ENCODE measurements around the gene THRB. TPM values are rescaled to one million over a fixed set of nuclear protein-coding genes. Genes with fewer than 3 reads are reported as not detected.

Gene THRB
- total RNA-seq, 1 experiment from 2014 or later: not detected

DNA sequence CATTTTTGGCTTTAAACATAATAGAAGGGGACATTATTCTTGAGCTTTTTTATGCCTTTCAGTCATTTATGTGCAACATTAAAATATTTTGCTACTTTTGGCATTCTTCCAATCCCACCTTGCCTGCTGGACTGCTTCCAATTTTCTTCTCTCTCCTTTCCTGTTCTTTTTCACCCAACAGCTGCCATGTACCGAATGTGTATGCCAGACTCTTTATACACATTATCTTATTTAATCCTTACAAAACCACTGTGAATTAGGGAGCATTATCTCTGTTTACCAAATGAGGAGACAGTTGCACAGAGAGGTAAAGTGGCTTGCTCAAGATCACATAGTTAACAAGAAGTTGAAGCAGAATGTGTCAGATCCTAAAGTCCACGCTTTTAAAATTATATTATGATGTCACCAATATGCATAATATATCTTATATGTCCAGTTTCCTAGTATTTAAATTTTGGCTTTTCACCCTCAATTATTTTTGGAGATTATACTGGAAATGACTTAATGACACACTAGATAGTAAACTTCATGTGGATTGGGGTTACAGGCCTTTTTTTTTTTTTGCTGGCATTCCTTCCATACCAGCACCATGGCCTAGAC, 231.5 kb downstream of the THRB start:
- Histone ChIP-seq H3K4me2 (ENCODE audit: low read depth, low read length, poor library complexity, severe bottlenecking) (no peak overlapping the region), H3K9me3 (ENCODE audit: low read length) (no peaks in the 10 kb centered on the region), H3K4me1 (ENCODE audit: low read length) (no peaks in the 10 kb centered on the region), H3K79me2 (ENCODE audit: low read length) (no peaks in the 10 kb centered on the region), H2AFZ (ENCODE audit: low read length) (no peak overlapping the region), H3K36me3 (ENCODE audit: insufficient read depth, low read length) (no peaks in the 10 kb centered on the region), H3K4me3 (ENCODE audit: low read length) (no peak overlapping the region), H3K27ac (ENCODE audit: low read length) (no peak overlapping the region), H4K20me1 (ENCODE audit: insufficient read depth, low read depth, low read length) (no peaks in the 10 kb centered on the region), H3K27me3 (ENCODE audit: low read length) (no peaks in the 10 kb centered on the region), H3K9me2 (replicated peaks; ENCODE audit: insufficient read depth, low read length) (no peaks in the 10 kb centered on the region), H3K9ac (ENCODE audit: low read length) (no peak overlapping the region)
- DNase-seq: no peak

DNA sequence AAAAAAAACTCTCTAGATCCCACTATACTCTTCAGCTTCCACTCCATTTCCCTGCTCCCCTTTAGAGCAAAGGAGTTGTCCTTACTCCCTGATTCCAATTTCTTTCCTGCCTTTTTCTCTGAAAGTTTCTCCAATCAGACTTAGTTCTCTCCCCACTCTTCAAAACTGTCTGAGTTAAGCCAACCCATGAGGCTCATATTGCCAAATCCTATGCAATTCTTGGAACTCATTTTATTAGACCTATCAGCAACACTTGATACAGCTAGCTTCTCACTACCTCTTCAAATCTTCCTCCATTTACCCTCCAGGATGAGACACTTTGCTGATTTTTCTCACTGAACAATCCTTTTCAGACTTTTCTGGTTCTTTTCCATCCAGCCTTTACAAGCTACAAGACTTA, 233.1 kb downstream of the THRB start:
- no peak overlapping the region for H3K9ac ChIP-seq (ENCODE audit: low read length)
- no peak for DNase-seq
- no peaks in the 10 kb centered on the region for H3K27me3 ChIP-seq (ENCODE audit: low read length)
- no peaks in the 10 kb centered on the region for H4K20me1 ChIP-seq (ENCODE audit: insufficient read depth, low read depth, low read length)
- no peak overlapping the region; the same call in 1 of the 2 replicates for H2AFZ ChIP-seq (ENCODE audit: low read length)
- H3K79me2 ChIP-seq (ENCODE audit: low read length): no peaks in the 10 kb centered on the region
- no peaks in the 10 kb centered on the region for H3K9me2 ChIP-seq (replicated peaks; ENCODE audit: insufficient read depth, low read length)
- no peak overlapping the region for H3K4me2 ChIP-seq (ENCODE audit: low read depth, low read length, poor library complexity, severe bottlenecking)
- H3K9me3 ChIP-seq (ENCODE audit: low read length): no peaks in the 10 kb centered on the region
- no peaks in the 10 kb centered on the region for H3K36me3 ChIP-seq (ENCODE audit: insufficient read depth, low read length)
- no peaks in the 10 kb centered on the region for H3K4me1 ChIP-seq (ENCODE audit: low read length)
- H3K4me3 ChIP-seq (ENCODE audit: low read length): no peak overlapping the region
- no peak overlapping the region for H3K27ac ChIP-seq (ENCODE audit: low read length)

DNA sequence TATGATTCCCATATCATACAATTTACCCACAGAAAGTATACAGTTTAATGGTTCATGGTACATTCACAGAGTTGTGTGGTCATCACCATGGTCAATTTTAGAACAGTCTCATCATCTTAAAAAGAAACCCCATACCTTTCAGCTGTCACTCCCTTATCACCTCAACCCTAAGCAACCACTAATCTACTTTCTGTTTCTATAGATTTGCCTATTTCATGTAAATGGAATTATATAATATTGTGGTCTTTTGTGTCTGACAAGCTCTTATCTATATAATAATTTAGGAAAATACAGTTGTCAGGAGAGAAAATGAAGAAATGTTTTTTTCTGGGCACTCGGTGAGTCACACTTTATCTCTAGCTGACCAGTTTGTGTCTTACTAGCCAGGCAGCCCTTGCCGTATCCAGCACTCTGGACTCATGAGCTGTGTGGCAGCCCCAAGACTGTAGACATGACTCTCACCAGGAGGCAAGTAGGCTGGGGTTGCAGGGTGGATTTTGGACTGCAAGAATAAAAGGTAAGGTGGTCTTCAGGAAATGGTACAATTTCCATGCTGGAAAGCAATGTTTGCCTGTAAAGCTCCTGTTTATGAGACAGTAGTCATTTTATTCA, 234.6 kb downstream of the THRB start:
- Histone ChIP-seq H3K9me3 (ENCODE audit: low read length) (no peaks in the 10 kb centered on the region), H4K20me1 (ENCODE audit: insufficient read depth, low read depth, low read length) (no peaks in the 10 kb centered on the region), H3K36me3 (ENCODE audit: insufficient read depth, low read length) (no peaks in the 10 kb centered on the region), H3K4me1 (ENCODE audit: low read length) (no peaks in the 10 kb centered on the region), H3K4me3 (ENCODE audit: low read length) (no peak overlapping the region), H2AFZ (ENCODE audit: low read length) (no peak overlapping the region), H3K9ac (ENCODE audit: low read length) (no peak overlapping the region), H3K27me3 (ENCODE audit: low read length) (no peaks in the 10 kb centered on the region), H3K4me2 (ENCODE audit: low read depth, low read length, poor library complexity, severe bottlenecking) (no peak overlapping the region), H3K27ac (ENCODE audit: low read length) (no peak overlapping the region), H3K79me2 (ENCODE audit: low read length) (no peaks in the 10 kb centered on the region), H3K9me2 (replicated peaks; ENCODE audit: insufficient read depth, low read length) (no peaks in the 10 kb centered on the region)
- no peak for DNase-seq

DNA sequence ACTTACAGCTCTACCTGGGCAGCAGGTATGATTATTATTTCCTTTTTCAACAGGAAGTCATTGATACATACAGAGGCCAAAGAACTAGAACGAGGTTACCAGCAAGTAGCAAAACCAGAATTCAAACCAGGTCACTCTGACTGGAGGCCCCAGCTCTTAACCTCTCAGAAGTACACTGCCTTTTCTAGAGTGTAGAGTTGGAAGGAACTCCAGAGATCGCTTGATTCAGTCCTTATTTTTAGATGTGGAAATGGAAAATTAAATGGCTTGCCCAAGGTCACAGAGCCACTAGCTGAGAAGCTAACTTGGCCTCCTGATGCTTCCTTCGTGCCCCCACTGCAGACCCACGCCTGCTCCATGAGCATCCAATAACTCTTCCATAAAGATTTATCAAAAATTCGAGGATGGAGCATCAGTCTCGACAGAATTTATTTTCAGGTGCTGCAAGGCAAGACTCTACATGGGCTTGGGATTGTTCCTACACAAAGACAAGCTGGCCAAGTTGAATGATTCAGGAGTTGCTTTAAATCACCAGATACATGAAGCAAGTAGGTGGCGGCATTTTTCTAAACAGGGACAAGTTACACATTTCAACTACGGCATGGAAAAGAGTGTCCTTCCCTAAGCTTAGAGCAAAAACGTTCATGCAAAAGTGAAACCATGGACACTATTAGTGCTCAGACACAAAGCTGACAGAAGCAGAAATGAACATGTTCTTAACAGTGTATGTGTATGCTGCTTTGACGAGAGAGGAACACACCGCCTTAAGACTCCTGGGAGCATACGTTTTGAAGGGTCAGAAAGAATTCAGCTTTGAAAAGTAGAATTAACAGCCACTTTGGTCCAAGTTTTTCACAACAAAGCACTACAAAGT, 235.7 kb downstream of the THRB start:
- no peaks in the 10 kb centered on the region for H4K20me1 ChIP-seq (ENCODE audit: insufficient read depth, low read depth, low read length)
- no peaks in the 10 kb centered on the region for H3K9me2 ChIP-seq (replicated peaks; ENCODE audit: insufficient read depth, low read length)
- no peaks in the 10 kb centered on the region for H3K27me3 ChIP-seq (ENCODE audit: low read length)
- no peak overlapping the region for H2AFZ ChIP-seq (ENCODE audit: low read length)
- H3K27ac ChIP-seq (ENCODE audit: low read length): no peak overlapping the region
- DNase-seq: no peak
- H3K36me3 ChIP-seq (ENCODE audit: insufficient read depth, low read length): no peaks in the 10 kb centered on the region
- H3K4me1 ChIP-seq (ENCODE audit: low read length): no peaks in the 10 kb centered on the region
- no peak overlapping the region for H3K9ac ChIP-seq (ENCODE audit: low read length)
- no peaks in the 10 kb centered on the region for H3K9me3 ChIP-seq (ENCODE audit: low read length)
- no peaks in the 10 kb centered on the region for H3K79me2 ChIP-seq (ENCODE audit: low read length)
- H3K4me2 ChIP-seq (ENCODE audit: low read depth, low read length, poor library complexity, severe bottlenecking): no peak overlapping the region
- H3K4me3 ChIP-seq (ENCODE audit: low read length): no peak overlapping the region

DNA sequence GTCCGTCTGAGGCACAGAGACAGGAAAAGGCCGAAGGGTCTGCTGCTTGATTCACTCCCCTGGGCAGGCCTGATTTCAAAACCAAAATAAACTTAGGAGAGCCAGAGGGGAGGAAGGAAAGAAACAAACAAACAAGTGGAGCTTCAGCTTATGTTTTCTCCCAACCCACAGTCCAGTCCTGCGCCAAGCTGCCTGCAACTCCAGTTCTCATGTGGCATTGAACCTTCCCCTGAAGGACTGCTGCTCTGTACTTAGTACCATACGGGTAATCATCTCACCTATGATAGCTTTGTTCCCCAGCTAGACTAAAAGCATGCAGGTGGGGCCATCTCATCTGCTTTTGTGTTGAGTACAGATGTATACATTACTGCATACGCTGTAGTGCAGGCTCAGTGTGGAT, 236.4 kb downstream of the THRB start:
- Histone ChIP-seq H3K4me1 (ENCODE audit: low read length) (no peaks in the 10 kb centered on the region), H3K9me3 (ENCODE audit: low read length) (no peaks in the 10 kb centered on the region), H3K27me3 (ENCODE audit: low read length) (no peaks in the 10 kb centered on the region), H3K36me3 (ENCODE audit: insufficient read depth, low read length) (no peaks in the 10 kb centered on the region), H2AFZ (ENCODE audit: low read length) (no peak overlapping the region), H3K9me2 (replicated peaks; ENCODE audit: insufficient read depth, low read length) (no peaks in the 10 kb centered on the region), H4K20me1 (ENCODE audit: insufficient read depth, low read depth, low read length) (no peaks in the 10 kb centered on the region), H3K9ac (ENCODE audit: low read length) (no peak overlapping the region), H3K4me2 (ENCODE audit: low read depth, low read length, poor library complexity, severe bottlenecking) (no peak overlapping the region), H3K27ac (ENCODE audit: low read length) (no peak overlapping the region), H3K79me2 (ENCODE audit: low read length) (no peaks in the 10 kb centered on the region), H3K4me3 (ENCODE audit: low read length) (no peak overlapping the region)
- DNase-seq: no peak

DNA sequence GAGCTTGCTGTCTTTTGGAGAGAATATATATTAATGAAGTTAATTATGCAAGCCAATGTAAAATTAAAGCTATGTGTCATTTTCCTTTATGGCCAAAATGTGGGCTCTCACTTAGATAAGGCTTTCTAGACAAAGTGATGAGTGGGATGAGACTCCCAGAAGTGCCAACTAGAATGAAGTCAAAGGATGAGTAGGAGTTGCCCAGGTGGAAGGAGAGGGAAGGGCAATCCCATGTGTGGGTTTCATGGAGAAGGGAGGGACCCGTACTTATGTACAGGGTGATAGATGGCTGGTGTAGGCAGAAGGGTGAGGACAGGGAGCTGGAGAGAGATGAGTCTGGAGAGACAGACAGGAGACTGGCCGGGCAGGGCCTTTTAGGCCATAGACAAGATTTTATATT, 239.2 kb downstream of the THRB start:
- DNase-seq: no peak
- Histone ChIP-seq H3K27me3 (ENCODE audit: low read length) (no peaks in the 10 kb centered on the region), H2AFZ (ENCODE audit: low read length) (no peak overlapping the region), H3K9me3 (ENCODE audit: low read length) (no peaks in the 10 kb centered on the region), H4K20me1 (ENCODE audit: insufficient read depth, low read depth, low read length) (no peaks in the 10 kb centered on the region), H3K4me3 (ENCODE audit: low read length) (no peak overlapping the region), H3K27ac (ENCODE audit: low read length) (no peak overlapping the region), H3K4me2 (ENCODE audit: low read depth, low read length, poor library complexity, severe bottlenecking) (no peak overlapping the region), H3K36me3 (ENCODE audit: insufficient read depth, low read length) (no peaks in the 10 kb centered on the region), H3K4me1 (ENCODE audit: low read length) (no peaks in the 10 kb centered on the region), H3K9ac (ENCODE audit: low read length) (no peak overlapping the region), H3K9me2 (replicated peaks; ENCODE audit: insufficient read depth, low read length) (no peaks in the 10 kb centered on the region), H3K79me2 (ENCODE audit: low read length) (no peaks in the 10 kb centered on the region)

DNA sequence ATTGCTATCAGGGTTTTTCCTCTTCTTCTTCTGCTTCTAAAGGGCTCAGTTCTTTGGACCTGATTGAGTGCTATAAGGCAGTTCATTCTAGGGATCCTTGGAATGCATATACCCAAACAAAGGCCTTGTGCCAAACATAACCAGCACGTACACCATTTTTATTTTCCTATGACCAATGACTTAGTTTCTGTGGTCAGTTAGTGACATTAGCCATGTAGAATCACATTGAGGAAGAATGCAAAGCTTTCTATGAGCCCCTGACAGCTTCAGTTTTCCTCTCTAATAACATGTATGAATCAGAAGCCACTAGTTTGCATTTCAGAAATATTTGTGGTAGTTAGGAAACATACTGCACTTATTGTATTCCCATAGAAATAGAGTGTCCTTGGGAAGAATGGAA, 240.0 kb downstream of the THRB start:
- Histone ChIP-seq H3K4me3 (ENCODE audit: low read length) (no peak overlapping the region), H3K4me2 (ENCODE audit: low read depth, low read length, poor library complexity, severe bottlenecking) (no peak overlapping the region), H3K9me3 (ENCODE audit: low read length) (no peaks in the 10 kb centered on the region), H4K20me1 (ENCODE audit: insufficient read depth, low read depth, low read length) (no peaks in the 10 kb centered on the region), H3K79me2 (ENCODE audit: low read length) (no peaks in the 10 kb centered on the region), H3K36me3 (ENCODE audit: insufficient read depth, low read length) (no peaks in the 10 kb centered on the region), H3K27me3 (ENCODE audit: low read length) (no peaks in the 10 kb centered on the region), H3K27ac (ENCODE audit: low read length) (no peak overlapping the region), H2AFZ (ENCODE audit: low read length) (no peak overlapping the region), H3K9ac (ENCODE audit: low read length) (no peak overlapping the region), H3K9me2 (replicated peaks; ENCODE audit: insufficient read depth, low read length) (no peaks in the 10 kb centered on the region), H3K4me1 (ENCODE audit: low read length) (no peaks in the 10 kb centered on the region)
- DNase-seq: no peak

DNA sequence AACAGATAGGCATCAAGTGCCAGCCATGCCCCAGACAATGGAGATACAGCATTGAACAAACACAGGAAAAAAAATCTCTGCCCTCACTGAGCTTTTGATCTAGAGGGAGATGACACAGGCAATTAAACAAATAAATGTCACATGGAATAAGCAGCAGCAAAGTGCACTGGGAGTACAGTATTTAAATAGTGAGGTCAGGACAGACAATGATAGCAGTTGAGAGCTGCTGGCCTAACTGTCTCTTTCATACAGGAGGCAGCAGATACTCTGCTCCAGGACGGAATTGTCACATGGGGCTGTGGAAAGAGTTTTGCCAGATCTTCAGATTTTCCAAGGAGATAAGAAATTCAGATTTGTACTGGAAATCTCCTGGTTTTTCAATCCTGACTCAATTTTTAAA, 241.3 kb downstream of the THRB start:
- Histone ChIP-seq H3K4me3 (ENCODE audit: low read length) (no peak overlapping the region), H3K4me2 (ENCODE audit: low read depth, low read length, poor library complexity, severe bottlenecking) (no peak overlapping the region), H4K20me1 (ENCODE audit: insufficient read depth, low read depth, low read length) (no peaks in the 10 kb centered on the region), H3K9me2 (replicated peaks; ENCODE audit: insufficient read depth, low read length) (no peaks in the 10 kb centered on the region), H3K27me3 (ENCODE audit: low read length) (no peaks in the 10 kb centered on the region), H3K9me3 (ENCODE audit: low read length) (no peaks in the 10 kb centered on the region), H3K9ac (ENCODE audit: low read length) (no peak overlapping the region), H3K27ac (ENCODE audit: low read length) (no peak overlapping the region), H3K36me3 (ENCODE audit: insufficient read depth, low read length) (no peaks in the 10 kb centered on the region), H2AFZ (ENCODE audit: low read length) (no peak overlapping the region), H3K4me1 (ENCODE audit: low read length) (no peaks in the 10 kb centered on the region), H3K79me2 (ENCODE audit: low read length) (no peaks in the 10 kb centered on the region)
- no peak for DNase-seq

Data from Karpas-422 (cell line).